H9 (cell line): ENCODE data around the gene MAP6. TPM values are rescaled to one million over a fixed set of nuclear protein-coding genes. Genes with fewer than 3 reads are reported as not detected.

Experiments used
- DNase-seq: peaks from one replicate; pipeline ENCODE4 v3.0.0-alpha.2; 2017
- H2AFZ ChIP-seq: one replicate; pipeline ENCODE4 v1.6.1; 2013; ENCODE audit warnings: mild to moderate bottlenecking, low read length, control low read depth, moderate library complexity
- H2AK5ac ChIP-seq: 2 replicates; pipeline ENCODE4 v1.6.1; 2013; ENCODE audit warnings: low read length, control low read depth, mixed read lengths; ENCODE audit not compliant: insufficient read length
- H2BK120ac ChIP-seq: one replicate; pipeline ENCODE4 v1.6.1; 2013; ENCODE audit warnings: low read depth, mild to moderate bottlenecking, low read length, control low read depth, inconsistent platforms; ENCODE audit not compliant: poor library complexity, severe bottlenecking
- H2BK12ac ChIP-seq: 2 replicates; pipeline ENCODE4 v1.6.1; 2013; ENCODE audit warnings: low read length, control low read depth, mixed read lengths, low read depth; ENCODE audit not compliant: insufficient read length
- H2BK15ac ChIP-seq: 2 replicates; pipeline ENCODE4 v1.6.1; 2013; ENCODE audit warnings: low read depth, low read length, control low read depth
- H2BK20ac ChIP-seq: one replicate; pipeline ENCODE4 v1.6.1; 2013; ENCODE audit warnings: low read depth, mild to moderate bottlenecking, low read length, control low read depth, inconsistent platforms; ENCODE audit not compliant: poor library complexity, severe bottlenecking
- H2BK5ac ChIP-seq: 2 replicates; pipeline ENCODE4 v1.6.1; 2013; ENCODE audit warnings: low read length, control low read depth, mixed read lengths; ENCODE audit not compliant: insufficient read length
- H3K14ac ChIP-seq: 2 replicates; pipeline ENCODE4 v1.6.1; 2013; ENCODE audit warnings: low read length, control low read depth; ENCODE audit not compliant: insufficient read depth
- H3K18ac ChIP-seq: 2 replicates; pipeline ENCODE4 v1.6.1; 2013; ENCODE audit warnings: low read depth, mild to moderate bottlenecking, mixed read lengths, low read length, control low read depth; ENCODE audit not compliant: insufficient read length
- H3K23ac ChIP-seq: 2 replicates; pipeline ENCODE4 v1.6.1; 2013; ENCODE audit warnings: low read length, control low read depth, mixed read lengths, low read depth; ENCODE audit not compliant: insufficient read length
- H3K23me2 ChIP-seq: 2 replicates; pipeline ENCODE4 v1.6.1; 2013; ENCODE audit warnings: low read depth, mild to moderate bottlenecking, mixed read lengths, low read length, control low read depth; ENCODE audit not compliant: insufficient read length, poor library complexity, severe bottlenecking
- H3K27ac ChIP-seq: 2 replicates; pipeline ENCODE4 v1.5.1; 2013; ENCODE audit warnings: low read length, control low read depth, mixed read lengths, low read depth; ENCODE audit not compliant: insufficient read length
- H3K27me3 ChIP-seq: 2 replicates; pipeline ENCODE4 v1.6.1; 2013; ENCODE audit warnings: low read length, control low read depth, inconsistent platforms; ENCODE audit not compliant: insufficient read depth
- H3K4ac ChIP-seq: 2 replicates; pipeline ENCODE4 v1.6.1; 2013; ENCODE audit warnings: low read depth, mild to moderate bottlenecking, control low read depth, inconsistent platforms, low read length, moderate library complexity
- H3K4me1 ChIP-seq: 2 replicates; pipeline ENCODE4 v1.6.1; 2013; ENCODE audit warnings: low read length, control low read depth, inconsistent platforms; ENCODE audit not compliant: insufficient read depth
- H3K4me2 ChIP-seq: 2 replicates; pipeline ENCODE4 v1.6.1; 2013; ENCODE audit warnings: low read length, control low read depth, mixed read lengths; ENCODE audit not compliant: insufficient read length, insufficient read depth
- H3K56ac ChIP-seq: 2 replicates; pipeline ENCODE4 v1.6.1; 2013; ENCODE audit warnings: low read depth, mild to moderate bottlenecking, mixed read lengths, low read length, control low read depth; ENCODE audit not compliant: insufficient read length
- H3K79me1 ChIP-seq: 2 replicates; pipeline ENCODE4 v1.6.1; 2013; ENCODE audit warnings: low read depth, mild to moderate bottlenecking, moderate library complexity, low read length, control low read depth, inconsistent platforms; ENCODE audit not compliant: insufficient read depth, poor library complexity, severe bottlenecking
- H3K79me2 ChIP-seq: 2 replicates; pipeline ENCODE4 v1.6.1; 2013; ENCODE audit warnings: low read length, control low read depth, inconsistent platforms; ENCODE audit not compliant: insufficient read depth
- H3K9ac ChIP-seq: 2 replicates; pipeline ENCODE4 v1.6.1; 2013; ENCODE audit warnings: low read length, control low read depth, mixed read lengths; ENCODE audit not compliant: insufficient read length; ENCODE audit errors: extremely low read depth
- H3K9me3 ChIP-seq: one replicate; pipeline ENCODE4 v1.6.1; 2013; ENCODE audit warnings: low read depth, low read length, inconsistent platforms; ENCODE audit not compliant: control insufficient read depth
- H3T11ph ChIP-seq: one replicate; pipeline ENCODE4 v1.6.1; 2013; ENCODE audit warnings: mild to moderate bottlenecking, low read length, control low read depth, inconsistent platforms
- H4K20me1 ChIP-seq: one replicate; pipeline ENCODE4 v1.6.1; 2013; ENCODE audit not compliant: control insufficient read depth, insufficient read length, insufficient read depth
- H4K5ac ChIP-seq: 2 replicates; pipeline ENCODE4 v1.6.1; 2013; ENCODE audit warnings: low read depth, mild to moderate bottlenecking, mixed read lengths, low read length, control low read depth; ENCODE audit not compliant: insufficient read length
- H4K8ac ChIP-seq: replicated peaks from 2 replicates; pipeline ENCODE4 v1.6.1; 2013; ENCODE audit warnings: low read length, control low read depth, mixed read lengths, low read depth; ENCODE audit not compliant: insufficient read length
- H4K91ac ChIP-seq: 2 replicates; pipeline ENCODE4 v1.6.1; 2013; ENCODE audit warnings: low read depth, mild to moderate bottlenecking, moderate library complexity, mixed read lengths, low read length, control low read depth; ENCODE audit not compliant: insufficient read length
- H3K27ac Mint-ChIP-seq, 3 experiments: 2 replicates in 2 of 3; 3 replicates in 1 of 3; pipeline ENCODE4 v1.8.0; 2020 to 2021; ENCODE audit warnings: mixed read lengths in 3 of 3, mild to moderate bottlenecking in 1 of 3, moderate library complexity in 1 of 3
- H3K27me3 Mint-ChIP-seq: 2 replicates; pipeline ENCODE4 v1.8.0; 2021; ENCODE audit warnings: low read depth, mild to moderate bottlenecking, moderate library complexity, mixed read lengths
- H3K36me3 Mint-ChIP-seq, 3 experiments: 2 replicates in 2 of 3; 3 replicates in 1 of 3; pipeline ENCODE4 v1.8.0; 2020 to 2021; ENCODE audit warnings: low read depth in 3 of 3, mixed read lengths in 3 of 3; ENCODE audit not compliant: insufficient read depth in 1 of 3
- H3K4me1 Mint-ChIP-seq, 2 experiments: 2 replicates each; pipeline ENCODE4 v1.8.0; 2020; ENCODE audit warnings: mixed read lengths in 2 of 2
- H3K4me3 Mint-ChIP-seq, 2 experiments: 2 replicates in 1 of 2; 3 replicates in 1 of 2; pipeline ENCODE4 v1.8.0; 2020 to 2021; ENCODE audit warnings: mild to moderate bottlenecking in 2 of 2, mixed read lengths in 2 of 2, moderate library complexity in 1 of 2
- H3K9me3 Mint-ChIP-seq, 2 experiments: 2 replicates in 1 of 2; 3 replicates in 1 of 2; pipeline ENCODE4 v1.8.0; 2020; ENCODE audit warnings: mild to moderate bottlenecking in 2 of 2, mixed read lengths in 2 of 2, moderate library complexity in 1 of 2
- CTCF ChIP-seq: fragments of 200-600 bp; sonication (generic); conservative IDR thresholded peaks from 3 replicates; pipeline ENCODE4 v1.8.0; 2021; ENCODE audit warnings: antibody characterized with exemption, mild to moderate bottlenecking
- WGBS: extraction: QIAGEN DNeasy Blood & Tissue Kit; methylation state at CpG from one replicate; pipeline ENCODE4 v1.1.7; 2013; ENCODE audit warnings: missing lambda C conversion rate, low lambda C conversion rate, mixed read lengths; ENCODE audit not compliant: insufficient read length; ENCODE audit errors: extremely low coverage; 5-methylcytosine and 5-hydroxymethylcytosine counted together
- total RNA-seq: library from RNA; stranded (reverse); gene quantifications from 2 replicates; pipeline ENCODE4 v1.2.1, GENCODE V29; 2021

Gene MAP6
- total RNA-seq, 1 experiment from 2014 or later, result 0.77 TPM

GRCh38 chr11:75652936-75653335 lies 15.9 kb downstream of the MAP6 start:
- Histone ChIP-seq H2BK120ac (no peak overlapping the region), H3K27me3 (no peaks in the 10 kb centered on the region), H3K9me3 (no peaks in the 10 kb centered on the region), H4K91ac (no peak overlapping the region), H3K4me2 (no peak overlapping the region), H2BK5ac (no peak overlapping the region), H3K4ac (no peak overlapping the region), H3K4me1 (no peaks in the 10 kb centered on the region), H3K79me1 (no peaks in the 10 kb centered on the region), H2AK5ac (no peak overlapping the region), H3T11ph (no peak overlapping the region), H2BK12ac (no peak overlapping the region), H2BK15ac (no peak overlapping the region), H3K23me2 (no peaks in the 10 kb centered on the region), H3K23ac (no peak overlapping the region), H2BK20ac (no peak overlapping the region), H3K18ac (no peak overlapping the region), H4K20me1 (no peaks in the 10 kb centered on the region), H3K14ac (no peak overlapping the region), H3K9ac (no peak overlapping the region), H3K27ac (no peak overlapping the region), H2AFZ (no peak overlapping the region), H4K8ac (no peak overlapping the region), H4K5ac (no peak overlapping the region), H3K56ac (no peak overlapping the region), H3K79me2 (no peaks in the 10 kb centered on the region)
- TF ChIP-seq CTCF, result no peak
- H3K27ac Mint-ChIP-seq, result no peak overlapping the region; a peak in 1 of 7 replicates
- peaks cover 2 to 18% of the 10 kb centered on the region in 2 experiments; a peak in 3 of 4 replicates for H3K4me1 Mint-ChIP-seq
- H3K27me3 Mint-ChIP-seq, result peaks cover 5% of the 10 kb centered on the region
- H3K36me3 Mint-ChIP-seq, result no peaks in the 10 kb centered on the region
- no peaks in the 10 kb centered on the region for H3K9me3 Mint-ChIP-seq
- no CpG with 5 or more reads among the region's 6 CpGs for WGBS
- no peak for DNase-seq
- no peak overlapping the region for H3K4me3 Mint-ChIP-seq
